Mammary epithelial cell (primary cell): Measurements from ENCODE around the gene SLC35B2.

Experiments used
- CTCF ChIP-seq, 2 donors: IDR thresholded peaks in 1 of 2; conservative IDR thresholded peaks in 1 of 2; 2 replicates each; pipeline ENCODE4 v1.5.1; 2011 to 2012; ENCODE audit warnings: inconsistent platforms in 2 of 2, low read length in 2 of 2, mild to moderate bottlenecking in 2 of 2, control low read depth in 1 of 2, low read depth in 1 of 2; ENCODE audit not compliant: insufficient read depth in 1 of 2; ENCODE audit errors: extremely low read depth in 1 of 2
- EZH2 ChIP-seq: IDR thresholded peaks from 2 replicates; pipeline ENCODE4 v1.6.1; 2012; ENCODE audit warnings: low read length, inconsistent platforms, borderline replicate concordance

DNA sequence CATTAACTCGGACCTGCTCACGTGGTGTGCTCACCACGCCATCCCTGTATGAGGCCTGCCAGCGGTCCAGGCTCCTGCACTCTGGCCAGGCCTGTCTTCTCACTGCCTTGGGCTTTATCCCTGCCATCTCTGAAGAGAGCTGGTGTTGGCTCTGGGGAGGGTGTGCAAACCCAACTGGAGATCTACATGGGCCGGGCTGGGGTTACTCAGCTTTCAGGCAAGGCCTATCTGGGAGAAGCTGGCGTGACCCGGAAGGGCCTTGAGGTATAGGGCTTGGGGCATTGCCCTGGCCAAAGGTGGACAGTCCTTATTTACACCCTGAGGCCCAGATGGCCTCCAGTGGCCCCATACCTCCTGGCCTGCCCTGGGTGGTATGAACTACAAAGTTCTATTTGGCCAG, 28.9 kb downstream of the SLC35B2 start:
- TF ChIP-seq CTCF (conservative IDR thresholded peaks at IDR 0.05 in 1 of 2, IDR thresholded peaks at IDR 0.05 in 1 of 2; ENCODE audit: extremely low read depth in 1 of 2, insufficient read depth in 1 of 2, low read depth in 1 of 2, low read length in 2 of 2) (no peak), EZH2 (no peak)
